Gastroesophageal sphincter (tissue), 4 donors: Measurements from ENCODE around the gene ATF2. TPM values are rescaled to one million over a fixed set of nuclear protein-coding genes. Genes with fewer than 3 reads are reported as not detected.

ENCODE experiments used
- ATAC-seq: fragments of 150-250 bp; one replicate; pipeline ENCODE4 v1.9.1; 2016; ENCODE audit warnings: mild to moderate bottlenecking, moderate library complexity
- H3K27ac ChIP-seq, 4 donors: fragments of 200-600 bp; sonication (generic) in 3 of 4; 1 replicate in 3 of 4; 2 replicates in 1 of 4; pipeline ENCODE4 v1.5.1; 2016 to 2019
- H3K27me3 ChIP-seq: fragments of 200-600 bp; sonication (generic); one replicate; pipeline ENCODE4 v1.5.1; 2019
- H3K36me3 ChIP-seq, 2 donors: fragments of 200-600 bp; sonication (generic); one replicate each; pipeline ENCODE4 v1.5.1; 2019; ENCODE audit warnings: control low read depth in 1 of 2
- H3K4me1 ChIP-seq, 3 donors: fragments of 200-600 bp; sonication (generic); 1 replicate in 2 of 3; 2 replicates in 1 of 3; pipeline ENCODE4 v1.5.1; 2016 to 2019; ENCODE audit warnings: control low read depth in 2 of 3
- H3K4me3 ChIP-seq, 2 donors: fragments of 200-600 bp; sonication (generic); one replicate each; pipeline ENCODE4 v1.5.1; 2019; ENCODE audit warnings: mild to moderate bottlenecking in 1 of 2, moderate library complexity in 1 of 2
- H3K9me3 ChIP-seq, 3 donors: fragments of 200-600 bp; sonication (generic); one replicate each; pipeline ENCODE4 v1.5.1; 2017 to 2019; ENCODE audit warnings: control low read depth in 2 of 3
- EP300 ChIP-seq: sonication (generic); formaldehyde crosslinking; IDR thresholded peaks from one replicate; pipeline ENCODE4 v1.6.1; 2017; ENCODE audit warnings: antibody characterized with exemption, mild to moderate bottlenecking
- POLR2A ChIP-seq, 2 donors: fragments of 450-650 bp; IDR thresholded peaks; one replicate each; pipeline ENCODE4 v1.6.1; 2017; ENCODE audit warnings: antibody characterized with exemption in 2 of 2, mild to moderate bottlenecking in 2 of 2, moderate library complexity in 1 of 2
- POLR2AphosphoS5 ChIP-seq: sonication (generic); formaldehyde crosslinking; IDR thresholded peaks from one replicate; pipeline ENCODE4 v1.6.1; 2017; ENCODE audit warnings: antibody characterized with exemption
- WGBS, 2 donors: methylation state at CpG; one replicate each; pipeline ENCODE4 v1.1.5; 2018; ENCODE audit warnings: low coverage in 1 of 2; 5-methylcytosine and 5-hydroxymethylcytosine counted together
- total RNA-seq, 4 donors: library from RNA; depleted of rRNA; stranded (reverse); fragments of >200 nt; gene quantifications; one replicate each; pipeline ENCODE4 v1.1.0, GENCODE V29; 2016
- TF ChIP-seq, protein P1 (sequence below), 4 experiments: fragments of 200-600 bp in 2 of 4; fragments of 450-650 bp in 2 of 4; sonication (generic) in 1 of 4; IDR thresholded peaks; one replicate each; pipeline ENCODE4 v1.5.1; 2017 to 2019; ENCODE audit warnings: antibody characterized with exemption in 4 of 4, mild to moderate bottlenecking in 2 of 4, moderate library complexity in 2 of 4

Gene ATF2
- total RNA-seq, 4 donors from 2014 or later, result 37.1 to 64.4 (median 49.3) TPM

DNA sequence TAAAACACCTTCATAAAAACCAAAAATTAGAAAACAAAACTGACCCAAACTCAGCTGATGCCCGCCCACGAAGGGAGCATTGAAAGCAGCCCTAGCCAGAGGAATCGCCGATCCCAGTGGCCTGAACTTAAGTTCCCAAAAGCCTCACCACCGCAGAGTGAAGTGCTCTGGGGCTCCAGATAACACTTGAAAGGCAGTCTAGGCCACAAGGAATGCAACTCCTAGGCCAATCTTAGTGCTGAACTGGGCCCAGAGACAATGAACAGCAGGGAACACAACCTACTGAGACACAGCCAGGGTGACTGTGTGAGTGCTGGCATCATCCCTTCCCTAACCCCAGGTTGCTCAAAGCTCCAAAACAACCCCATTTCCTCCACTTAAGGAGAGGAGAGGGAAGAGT is 103.2 kb downstream of the ATF2 start:
- TF ChIP-seq POLR2AphosphoS5 (no peak), POLR2A (IDR thresholded peaks at IDR 0.05) (no peak), EP300 (no peak)
- TF ChIP-seq, protein P1, sequence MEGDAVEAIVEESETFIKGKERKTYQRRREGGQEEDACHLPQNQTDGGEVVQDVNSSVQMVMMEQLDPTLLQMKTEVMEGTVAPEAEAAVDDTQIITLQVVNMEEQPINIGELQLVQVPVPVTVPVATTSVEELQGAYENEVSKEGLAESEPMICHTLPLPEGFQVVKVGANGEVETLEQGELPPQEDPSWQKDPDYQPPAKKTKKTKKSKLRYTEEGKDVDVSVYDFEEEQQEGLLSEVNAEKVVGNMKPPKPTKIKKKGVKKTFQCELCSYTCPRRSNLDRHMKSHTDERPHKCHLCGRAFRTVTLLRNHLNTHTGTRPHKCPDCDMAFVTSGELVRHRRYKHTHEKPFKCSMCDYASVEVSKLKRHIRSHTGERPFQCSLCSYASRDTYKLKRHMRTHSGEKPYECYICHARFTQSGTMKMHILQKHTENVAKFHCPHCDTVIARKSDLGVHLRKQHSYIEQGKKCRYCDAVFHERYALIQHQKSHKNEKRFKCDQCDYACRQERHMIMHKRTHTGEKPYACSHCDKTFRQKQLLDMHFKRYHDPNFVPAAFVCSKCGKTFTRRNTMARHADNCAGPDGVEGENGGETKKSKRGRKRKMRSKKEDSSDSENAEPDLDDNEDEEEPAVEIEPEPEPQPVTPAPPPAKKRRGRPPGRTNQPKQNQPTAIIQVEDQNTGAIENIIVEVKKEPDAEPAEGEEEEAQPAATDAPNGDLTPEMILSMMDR (IDR thresholded peaks at IDR 0.05), result no peak
- WGBS, 2 donors, result 83 to 93% methylated on average over 1 to 2 of the region's 5 CpGs
- Histone ChIP-seq H3K4me3 (no peak overlapping the region), H3K27ac (no peak overlapping the region), H3K36me3 (peaks cover 0 to 31% of the 10 kb centered on the region in 2 donors), H3K9me3 (no peaks in the 10 kb centered on the region), H3K4me1 (no peaks in the 10 kb centered on the region), H3K27me3 (no peaks in the 10 kb centered on the region)
- no peak for ATAC-seq

DNA sequence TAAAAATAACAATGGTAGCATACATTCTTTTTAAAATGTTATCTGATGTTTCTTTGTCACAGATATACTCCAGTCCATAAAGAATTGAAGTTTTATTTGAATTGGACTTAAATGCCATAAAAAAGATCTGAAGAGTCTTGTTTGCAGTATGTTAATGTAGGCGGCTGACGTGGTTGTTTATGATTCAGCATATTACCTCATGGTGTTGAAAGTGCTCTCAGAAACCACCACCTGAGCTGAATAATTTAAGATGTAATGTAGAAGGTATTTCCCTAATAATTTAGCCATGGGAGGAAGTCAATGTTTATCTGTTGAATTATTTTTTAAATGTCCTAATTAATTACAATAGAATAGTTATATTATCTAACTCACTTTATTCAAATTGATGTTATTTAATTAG is 104.3 kb downstream of the ATF2 start:
- Histone ChIP-seq H3K27me3 (no peaks in the 10 kb centered on the region), H3K9me3 (no peaks in the 10 kb centered on the region), H3K36me3 (peaks cover 0 to 33% of the 10 kb centered on the region in 2 donors), H3K4me3 (no peak overlapping the region), H3K27ac (no peak overlapping the region), H3K4me1 (no peaks in the 10 kb centered on the region)
- TF ChIP-seq POLR2AphosphoS5, result no peak
- TF ChIP-seq, protein P1 (IDR thresholded peaks at IDR 0.05), result no peak
- no peak for TF ChIP-seq POLR2A (IDR thresholded peaks at IDR 0.05)
- TF ChIP-seq EP300, result no peak
- 89 to 98% methylated on average over 2 of the region's 2 CpGs for WGBS, 2 donors
- no peak for ATAC-seq

DNA sequence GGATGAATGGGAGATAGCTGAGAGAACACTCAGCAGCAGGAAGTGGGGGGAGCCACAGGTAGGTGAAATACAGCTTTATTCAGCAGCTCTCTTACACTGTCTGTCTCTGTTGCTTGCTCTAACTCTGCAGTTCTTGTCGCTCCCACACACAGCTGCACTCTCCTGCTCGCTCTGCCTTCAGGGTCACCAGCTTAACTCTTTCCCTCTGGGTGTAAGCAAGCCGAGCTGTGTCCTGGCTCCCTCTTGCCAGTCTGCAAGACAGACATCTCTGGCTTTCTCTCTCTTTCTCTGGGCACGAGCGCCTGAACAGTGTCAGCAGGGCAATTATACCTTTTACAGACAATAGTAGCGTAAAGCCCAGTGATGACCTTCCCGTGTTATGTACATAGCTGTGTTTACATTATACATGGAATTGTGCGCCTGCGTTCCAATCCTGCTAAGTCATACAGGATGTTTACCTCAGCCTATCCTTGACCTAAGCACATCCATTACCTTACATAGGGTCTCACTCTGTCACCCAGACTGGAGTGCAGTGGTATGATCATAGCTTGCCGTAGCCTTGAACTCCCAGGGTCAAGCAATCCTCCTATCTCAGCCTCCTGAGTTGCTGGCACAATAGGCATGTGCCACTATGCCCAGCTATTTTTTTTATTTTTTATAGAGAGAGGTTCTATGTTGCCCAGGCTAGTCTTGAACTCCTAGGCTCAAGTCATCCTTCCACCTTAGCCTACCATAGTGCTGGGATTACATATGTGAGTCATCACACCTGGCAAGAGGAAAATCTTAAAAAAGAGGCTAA is 105.0 kb downstream of the ATF2 start:
- no peak overlapping the region for H3K27ac ChIP-seq
- ATAC-seq, result no peak
- no peak overlapping the region for H3K4me3 ChIP-seq
- no peaks in the 10 kb centered on the region for H3K9me3 ChIP-seq
- H3K36me3 ChIP-seq, result peaks cover 0 to 33% of the 10 kb centered on the region in 2 donors
- TF ChIP-seq, protein P1 (IDR thresholded peaks at IDR 0.05), result no peak
- TF ChIP-seq POLR2A (IDR thresholded peaks at IDR 0.05) (no peak), EP300 (no peak), POLR2AphosphoS5 (no peak)
- no peaks in the 10 kb centered on the region for H3K4me1 ChIP-seq
- no peaks in the 10 kb centered on the region for H3K27me3 ChIP-seq
- WGBS, 2 donors, result 91 to 96% methylated on average over 4 to 9 of the region's 10 CpGs

DNA sequence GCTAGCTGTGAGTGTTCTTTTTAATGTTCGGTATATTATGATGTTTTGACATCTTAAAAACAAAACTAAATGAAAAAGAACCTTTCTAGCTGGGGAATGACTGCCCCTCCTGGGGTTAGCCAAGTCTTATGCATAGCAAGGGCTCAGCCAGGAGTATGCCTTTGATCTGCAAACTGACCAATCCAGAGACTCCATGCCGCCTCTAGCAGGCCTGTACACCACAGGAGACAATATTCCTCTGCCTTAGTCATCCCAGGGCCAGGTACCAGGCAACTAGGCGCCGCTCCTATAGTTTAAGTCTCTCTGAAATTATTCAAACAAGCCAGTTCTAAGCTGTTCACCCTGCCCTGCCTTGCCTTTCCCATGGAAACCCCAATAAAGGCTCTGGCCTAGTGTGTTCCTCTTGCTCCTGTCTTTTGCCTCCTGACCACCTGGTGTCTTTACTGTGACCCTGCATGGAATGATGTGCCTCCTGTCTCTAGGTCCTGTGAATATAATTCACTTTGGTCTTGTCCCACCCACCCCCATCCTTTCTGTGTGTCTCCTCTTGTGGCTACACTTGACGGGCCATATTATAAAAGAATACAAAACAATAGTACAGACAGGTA is 110.8 kb downstream of the ATF2 start:
- H3K27me3 ChIP-seq, result no peaks in the 10 kb centered on the region
- no peak for TF ChIP-seq POLR2A (IDR thresholded peaks at IDR 0.05)
- TF ChIP-seq, protein P1 (IDR thresholded peaks at IDR 0.05), result no peak
- TF ChIP-seq EP300, result no peak
- TF ChIP-seq POLR2AphosphoS5, result no peak
- H3K4me1 ChIP-seq, result no peaks in the 10 kb centered on the region
- no peak for ATAC-seq
- H3K36me3 ChIP-seq, result peaks cover 0 to 7% of the 10 kb centered on the region in 2 donors
- H3K27ac ChIP-seq, result no peak overlapping the region
- no peak overlapping the region for H3K4me3 ChIP-seq
- 84% methylated on average over 3 of the region's 5 CpGs for WGBS, 2 donors
- H3K9me3 ChIP-seq, result no peaks in the 10 kb centered on the region

DNA sequence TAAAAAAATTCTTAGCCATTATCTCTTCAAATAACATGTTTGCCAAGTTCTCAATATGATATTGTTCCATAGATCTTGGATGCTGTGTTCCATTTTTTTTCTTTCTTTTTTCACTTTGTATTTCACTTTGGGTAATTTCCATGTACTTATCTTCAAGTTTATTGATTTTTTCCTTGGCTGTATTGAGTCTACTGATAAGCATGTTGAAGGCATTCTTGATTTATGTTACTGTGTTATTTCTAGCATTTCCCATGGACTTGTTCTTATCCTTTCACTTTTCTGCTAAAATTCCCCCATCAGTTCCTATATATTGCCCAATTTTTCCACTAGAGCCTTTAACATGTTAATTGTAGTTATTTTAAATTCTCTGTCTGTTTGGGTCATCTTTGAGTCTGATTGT is 112.0 kb downstream of the ATF2 start:
- no peak for TF ChIP-seq POLR2AphosphoS5
- no peak for TF ChIP-seq POLR2A (IDR thresholded peaks at IDR 0.05)
- TF ChIP-seq EP300, result no peak
- TF ChIP-seq, protein P1 (IDR thresholded peaks at IDR 0.05), result no peak
- Histone ChIP-seq H3K4me3 (no peak overlapping the region), H3K4me1 (no peaks in the 10 kb centered on the region), H3K27me3 (no peaks in the 10 kb centered on the region), H3K27ac (no peak overlapping the region), H3K36me3 (peaks cover 0 to 7% of the 10 kb centered on the region in 2 donors), H3K9me3 (no peaks in the 10 kb centered on the region)
- no peak for ATAC-seq
